HEK293 (cell line): ENCODE results near the gene OBSCN.

Source experiments
- BCL6B ChIP-seq: fragments of 450-650 bp; formaldehyde crosslinking; IDR thresholded peaks from 2 replicates; pipeline ENCODE4 v1.5.1; 2017; ENCODE audit warnings: missing biosample characterization, missing genetic modification characterization
- KLF16 ChIP-seq: fragments of 450-650 bp; formaldehyde crosslinking; IDR thresholded peaks from 2 replicates; pipeline ENCODE4 v1.5.1; 2017; ENCODE audit warnings: missing biosample characterization, missing genetic modification characterization
- KLF8 ChIP-seq: fragments of 450-650 bp; formaldehyde crosslinking; IDR thresholded peaks from 2 replicates; pipeline ENCODE4 v1.5.1; 2016; ENCODE audit warnings: missing biosample characterization, missing genetic modification characterization
- RBAK ChIP-seq: fragments of 450-650 bp; formaldehyde crosslinking; IDR thresholded peaks from 2 replicates; pipeline ENCODE4 v1.5.1; 2016; ENCODE audit warnings: missing biosample characterization, missing genetic modification characterization
- REPIN1 ChIP-seq: fragments of 450-650 bp; formaldehyde crosslinking; IDR thresholded peaks from 2 replicates; pipeline ENCODE4 v1.5.1; 2017; ENCODE audit warnings: missing biosample characterization, missing genetic modification characterization, low read depth
- SETDB1 ChIP-seq: IDR thresholded peaks from one replicate; pipeline ENCODE4 v1.6.1; 2017; ENCODE audit warnings: mild to moderate bottlenecking, low read length, moderate library complexity, mixed read lengths; ENCODE audit not compliant: insufficient read length
- TRIM28 ChIP-seq: IDR thresholded peaks from 2 replicates; pipeline ENCODE4 v1.6.1; 2011; ENCODE audit warnings: low read length, control low read depth, borderline replicate concordance
- ZBTB1 ChIP-seq: fragments of 450-650 bp; formaldehyde crosslinking; IDR thresholded peaks from 2 replicates; pipeline ENCODE4 v1.5.1; 2016; ENCODE audit warnings: missing biosample characterization, missing genetic modification characterization
- ZNF10 ChIP-seq: fragments of 450-650 bp; formaldehyde crosslinking; IDR thresholded peaks from 2 replicates; pipeline ENCODE4 v1.5.1; 2017; ENCODE audit warnings: missing biosample characterization, missing genetic modification characterization
- ZNF169 ChIP-seq: fragments of 450-650 bp; formaldehyde crosslinking; IDR thresholded peaks from 2 replicates; pipeline ENCODE4 v1.5.1; 2016; ENCODE audit warnings: missing biosample characterization, missing genetic modification characterization
- ZNF184 ChIP-seq: fragments of 450-650 bp; IDR thresholded peaks from 2 replicates; pipeline ENCODE4 v1.5.1; 2018; ENCODE audit warnings: missing biosample characterization, mild to moderate bottlenecking, missing genetic modification characterization
- ZNF2 ChIP-seq: fragments of 450-650 bp; formaldehyde crosslinking; IDR thresholded peaks from 2 replicates; pipeline ENCODE4 v1.5.1; 2016; ENCODE audit warnings: missing biosample characterization, missing genetic modification characterization
- ZNF280D ChIP-seq: fragments of 450-650 bp; formaldehyde crosslinking; IDR thresholded peaks from 2 replicates; pipeline ENCODE4 v1.5.1; 2016; ENCODE audit warnings: missing biosample characterization, missing genetic modification characterization
- ZNF324 ChIP-seq: fragments of 450-650 bp; formaldehyde crosslinking; IDR thresholded peaks from 2 replicates; pipeline ENCODE4 v1.5.1; 2016; ENCODE audit warnings: missing biosample characterization, missing genetic modification characterization
- ZNF362 ChIP-seq: fragments of 450-650 bp; formaldehyde crosslinking; IDR thresholded peaks from 2 replicates; pipeline ENCODE4 v1.5.1; 2016; ENCODE audit warnings: missing biosample characterization, missing genetic modification characterization
- ZNF518A ChIP-seq: fragments of 450-650 bp; formaldehyde crosslinking; conservative IDR thresholded peaks from 2 replicates; pipeline ENCODE4 v1.5.1; 2016; ENCODE audit warnings: low read depth, missing biosample characterization, missing genetic modification characterization
- ZNF580 ChIP-seq: fragments of 450-650 bp; formaldehyde crosslinking; IDR thresholded peaks from 2 replicates; pipeline ENCODE4 v1.5.1; 2016; ENCODE audit warnings: missing biosample characterization, missing genetic modification characterization
- ZNF585B ChIP-seq: fragments of 450-650 bp; formaldehyde crosslinking; IDR thresholded peaks from 2 replicates; pipeline ENCODE4 v1.5.1; 2016; ENCODE audit warnings: missing biosample characterization, missing genetic modification characterization
- ZNF610 ChIP-seq: fragments of 450-650 bp; formaldehyde crosslinking; IDR thresholded peaks from 2 replicates; pipeline ENCODE4 v1.5.1; 2016; ENCODE audit warnings: missing biosample characterization, missing genetic modification characterization, borderline replicate concordance
- ZNF626 ChIP-seq: fragments of 450-650 bp; sonication (Bioruptor Pico); formaldehyde crosslinking; IDR thresholded peaks from 2 replicates; pipeline ENCODE4 v1.5.1; 2018; ENCODE audit warnings: missing biosample characterization, missing genetic modification characterization, inconsistent platforms
- ZNF629 ChIP-seq: fragments of 450-650 bp; formaldehyde crosslinking; IDR thresholded peaks from 2 replicates; pipeline ENCODE4 v1.5.1; 2017; ENCODE audit warnings: missing biosample characterization, missing genetic modification characterization
- ZNF639 ChIP-seq: fragments of 450-650 bp; formaldehyde crosslinking; IDR thresholded peaks from 2 replicates; pipeline ENCODE4 v1.5.1; 2016; ENCODE audit warnings: missing biosample characterization, missing genetic modification characterization
- ZNF658 ChIP-seq: fragments of 450-650 bp; formaldehyde crosslinking; IDR thresholded peaks from 2 replicates; pipeline ENCODE4; 2016; ENCODE audit warnings: missing biosample characterization, missing genetic modification characterization
- ZNF677 ChIP-seq: fragments of 450-650 bp; IDR thresholded peaks from 2 replicates; pipeline ENCODE4 v1.5.0; 2018; ENCODE audit warnings: missing biosample characterization, mild to moderate bottlenecking, missing genetic modification characterization, moderate library complexity
- ZNF76 ChIP-seq: fragments of 450-650 bp; formaldehyde crosslinking; IDR thresholded peaks from 2 replicates; pipeline ENCODE4; 2016; ENCODE audit warnings: low read depth, missing biosample characterization, missing genetic modification characterization, borderline replicate concordance
- ZSCAN16 ChIP-seq: fragments of 450-650 bp; formaldehyde crosslinking; IDR thresholded peaks from 2 replicates; pipeline ENCODE4 v1.5.1; 2016; ENCODE audit warnings: missing biosample characterization, missing genetic modification characterization

Gene OBSCN

GRCh38 chr1:228198977-228199590, 8.8 kb upstream of the OBSCN start (continued):
- TF ChIP-seq ZNF580 (tag by site-specific recombination) (peak; percentile 56; the same call in 1 of the 2 replicates), ZNF169 (0 out of 2 replicates have a peak, but pooled peaks have one; percentile 30), ZNF677 (tag by site-specific recombination) (peak; percentile 44; the same call in 1 of the 2 replicates), ZNF585B (tag by site-specific recombination) (no peak; the same call in 1 of the 2 replicates), ZNF610 (peak; percentile 88), ZNF629 (peak; percentile 33), ZNF518A (tag by site-specific recombination) (peak; percentile 47; the same call in 1 of the 2 replicates), BCL6B (tag by site-specific recombination) (no peak), ZNF639 (tag by site-specific recombination) (peak; percentile 76; the same call in 1 of the 2 replicates), ZNF280D (peak; percentile 98), ZNF362 (peak; percentile 95), TRIM28 (peak; percentile 99; the same call in 1 of the 2 replicates), ZNF76 (tag by site-specific recombination) (peak; percentile 23; the same call in 1 of the 2 replicates), ZNF10 (tag by site-specific recombination) (peak; percentile 18; the same call in 1 of the 2 replicates), ZSCAN16 (tag by site-specific recombination) (no peak), RBAK (peak; percentile 46; the same call in 1 of the 2 replicates), ZNF2 (peak; percentile 78; the same call in 1 of the 2 replicates), ZNF184 (tag by site-specific recombination) (peak; percentile 81), REPIN1 (0 out of 2 replicates have a peak, but pooled peaks have one; percentile 32), ZBTB1 (0 out of 2 replicates have a peak, but pooled peaks have one; percentile 18), KLF16 (tag by site-specific recombination) (0 out of 2 replicates have a peak, but pooled peaks have one; percentile 27), ZNF324 (tag by site-specific recombination) (peak; percentile 56; the same call in 1 of the 2 replicates), ZNF658 (tag by site-specific recombination) (no peak), SETDB1 (peak; percentile 98), KLF8 (peak; percentile 59), ZNF626 (tag by site-specific recombination) (peak; percentile 93)
